Activated CD4-positive, alpha-beta T cell treated with anti-CD3 and anti-CD28 coated beads, Interleukin-2, amount 50 U/mL, for 24 hours (primary cell): ENCODE results near the gene FERMT3.
"Not testable (repeated sequence)": the region's sequence is repeated elsewhere in the genome, so short reads cannot be mapped to it uniquely, and the experiment has no call there.

Experiments
- DNase-seq, 2 donors: peaks; one replicate each; pipeline ENCODE4 v3.0.0-alpha.2; 2020; ENCODE audit warnings: low read depth in 1 of 2, low spot score in 1 of 2

FERMT3 gene

GRCh38 chr11:64233913-64234586 is 27.5 kb downstream of the FERMT3 start, which contains the start of gene VEGFB:
Gene VEGFB, plus strand, starts transcription at chr11:64234584. Its CDS starts 250 bp downstream, at chr11:64234834.
- DNase-seq: no peak

GRCh38 chr11:64234647-64235379 is 28.3 kb downstream of the FERMT3 start:
- DNase-seq: no peak

- DNase-seq: no peak
These were observed 29.1 kb downstream of the FERMT3 start for GRCh38 chr11:64235437-64236161.

- DNase-seq: no peak
These were observed 31.0 kb downstream of the FERMT3 start for GRCh38 chr11:64237484-64237951.

GRCh38 chr11:64238076-64238475 is 31.6 kb downstream of the FERMT3 start:
- no peak for DNase-seq

GRCh38 chr11:64238999-64239398 is 32.5 kb downstream of the FERMT3 start:
- DNase-seq: no peak

- DNase-seq: no peak
These were observed 33.3 kb downstream of the FERMT3 start for GRCh38 chr11:64239662-64240434.

GRCh38 chr11:64240435-64241240 is 34.1 kb downstream of the FERMT3 start, which contains the start of gene FKBP2:
Gene FKBP2, plus strand, starts transcription at chr11:64241095. Its CDS starts 1,293 bp downstream, at chr11:64242388.
- peak; percentile 96 for DNase-seq

GRCh38 chr11:64241241-64241490 is 34.6 kb downstream of the FERMT3 start:
- peak; percentile 99 for DNase-seq

GRCh38 chr11:64241491-64242374 is 35.2 kb downstream of the FERMT3 start:
- DNase-seq: no peak

GRCh38 chr11:64243236-64243854 is 36.8 kb downstream of the FERMT3 start:
- no peak for DNase-seq

- no peak for DNase-seq
These were observed 37.6 kb downstream of the FERMT3 start for GRCh38 chr11:64244107-64244506.

- DNase-seq: no peak
These were observed 38.4 kb downstream of the FERMT3 start for GRCh38 chr11:64244966-64245365.

GRCh38 chr11:64245401-64245796 is 38.9 kb downstream of the FERMT3 start:
- no peak for DNase-seq

- DNase-seq: peak; percentile 58 to 76
These were observed 39.5 kb downstream of the FERMT3 start for GRCh38 chr11:64245797-64246620.

- DNase-seq: not testable (repeated sequence)
These were observed 40.0 kb downstream of the FERMT3 start for GRCh38 chr11:64246621-64246870.

GRCh38 chr11:64246871-64247728 is 40.6 kb downstream of the FERMT3 start, which contains the start of gene PPP1R14B:
Gene PPP1R14B, minus strand, starts transcription at chr11:64246943. Its CDS starts 270 bp downstream, at chr11:64246673.
- DNase-seq: peak; percentile 59 to 71
